HG03039 (cell line): ENCODE results near the gene CDCA4.
"Not testable (repeated sequence)": the region's sequence is repeated elsewhere in the genome, so short reads cannot be mapped to it uniquely, and the experiment has no call there.

Experiments used
- ATAC-seq: cut with Tn5 transposase; IDR thresholded peaks from one replicate; pipeline ENCODE4 v1.9.1; 2021; ENCODE audit warnings: mild to moderate bottlenecking, moderate library complexity; ENCODE audit not compliant: unreplicated experiment

CDCA4 gene

GRCh38 chr14:105039458-105040205 lies 18.7 kb upstream of the CDCA4 start:
- no peak for ATAC-seq

- not testable (repeated sequence) for ATAC-seq
Measured at GRCh38 chr14:105035616-105036015, 14.7 kb upstream of the CDCA4 start.

- no peak for ATAC-seq
Measured at GRCh38 chr14:105034315-105035039, 13.6 kb upstream of the CDCA4 start.

- not testable (repeated sequence) for ATAC-seq
Measured at GRCh38 chr14:105033412-105033900, 12.6 kb upstream of the CDCA4 start.

- ATAC-seq = not testable (repeated sequence)
Measured at GRCh38 chr14:105032451-105032901, 11.6 kb upstream of the CDCA4 start.

- ATAC-seq = no peak
Measured at GRCh38 chr14:105030836-105031396, 10.0 kb upstream of the CDCA4 start.

GRCh38 chr14:105030194-105030593 lies 9.3 kb upstream of the CDCA4 start:
- ATAC-seq = no peak

GRCh38 chr14:105029402-105029801 lies 8.5 kb upstream of the CDCA4 start:
- ATAC-seq = no peak

GRCh38 chr14:105028251-105028927 lies 7.5 kb upstream of the CDCA4 start:
- ATAC-seq = no peak

GRCh38 chr14:105027718-105028117 lies 6.8 kb upstream of the CDCA4 start:
- not testable (repeated sequence) for ATAC-seq

- ATAC-seq = no peak
Measured at GRCh38 chr14:105026802-105027563, 6.1 kb upstream of the CDCA4 start.

- ATAC-seq = no peak
Measured at GRCh38 chr14:105026033-105026785, 5.3 kb upstream of the CDCA4 start.

- ATAC-seq = no peak
Measured at GRCh38 chr14:105025429-105025828, 4.5 kb upstream of the CDCA4 start.

GRCh38 chr14:105023791-105024480 lies 3.1 kb upstream of the CDCA4 start:
- no peak for ATAC-seq

- no peak for ATAC-seq
Measured at GRCh38 chr14:105023144-105023543, 2.3 kb upstream of the CDCA4 start.

GRCh38 chr14:105022276-105022670 lies 1.4 kb upstream of the CDCA4 start:
- no peak for ATAC-seq

GRCh38 chr14:105021656-105022275 lies 883 bp upstream of the CDCA4 start:
- no peak for ATAC-seq
